CD14-positive monocyte (primary cell): ENCODE measurements around the gene POLRMT. TPM values are rescaled to one million over a fixed set of nuclear protein-coding genes. Genes with fewer than 3 reads are reported as not detected.

ENCODE experiments used
- DNase-seq, 3 donors: peaks; one replicate each; pipeline ENCODE4 v3.0.0-alpha.2; 2011 to 2022
- H2AFZ ChIP-seq: 2 replicates; pipeline ENCODE4 v1.6.0; 2012; ENCODE audit warnings: mild to moderate bottlenecking, low read depth, low read length, inconsistent platforms; ENCODE audit not compliant: insufficient read depth, poor library complexity, severe bottlenecking
- H3K27ac ChIP-seq, 2 donors: 1 replicate in 1 of 2; 2 replicates in 1 of 2; pipeline ENCODE4 v1.5.1; 2012 to 2013; ENCODE audit warnings: low read length in 2 of 2, control low read depth in 1 of 2, inconsistent platforms in 1 of 2, low read depth in 1 of 2, mild to moderate bottlenecking in 1 of 2
- H3K27me3 ChIP-seq, 2 donors: one replicate each; pipeline versions ENCODE4 v1.6.0 to v1.6.1; 2011 to 2013; ENCODE audit warnings: low read length in 2 of 2; ENCODE audit not compliant: control insufficient read depth in 2 of 2, insufficient read depth in 2 of 2
- H3K36me3 ChIP-seq, 2 donors: replicated peaks in 1 of 2; 1 replicate in 1 of 2; 2 replicates in 1 of 2; pipeline versions ENCODE4 v1.5.1 to v1.6.1; 2012 to 2013; ENCODE audit warnings: low read length in 2 of 2, control low read depth in 1 of 2, inconsistent platforms in 1 of 2, mild to moderate bottlenecking in 1 of 2; ENCODE audit not compliant: insufficient read depth in 2 of 2, control insufficient read depth in 1 of 2
- H3K4me1 ChIP-seq, 2 donors: 1 replicate in 1 of 2; 2 replicates in 1 of 2; pipeline versions ENCODE4 v1.5.1 to v1.6.1; 2012 to 2013; ENCODE audit warnings: low read length in 2 of 2, control low read depth in 1 of 2, inconsistent platforms in 1 of 2, mild to moderate bottlenecking in 1 of 2, moderate library complexity in 1 of 2; ENCODE audit not compliant: insufficient read depth in 2 of 2, control insufficient read depth in 1 of 2
- H3K4me2 ChIP-seq: replicated peaks from 2 replicates; pipeline ENCODE3; 2012; ENCODE audit warnings: low read length, moderate library complexity, mild to moderate bottlenecking; ENCODE audit not compliant: poor library complexity, severe bottlenecking; ENCODE audit errors: extremely low read depth
- H3K4me3 ChIP-seq, 3 experiments: fragments of 200-600 bp in 1 of 3; sonication (generic) in 1 of 3; replicated peaks in 1 of 3; 1 replicate in 2 of 3; 2 replicates in 1 of 3; pipeline ENCODE4 v1.5.1; 2011 to 2013; ENCODE audit warnings: low read length in 3 of 3, mild to moderate bottlenecking in 3 of 3, control low read depth in 2 of 3, low read depth in 2 of 3, inconsistent platforms in 1 of 3, moderate library complexity in 1 of 3
- H3K79me2 ChIP-seq: 2 replicates; pipeline ENCODE4 v1.6.0; 2012; ENCODE audit warnings: mild to moderate bottlenecking, control low read depth, inconsistent platforms, low read length, moderate library complexity; ENCODE audit not compliant: insufficient read depth
- H3K9ac ChIP-seq: 2 replicates; pipeline ENCODE4 v1.6.0; 2017; ENCODE audit warnings: low read length, mild to moderate bottlenecking; ENCODE audit not compliant: insufficient read depth, poor library complexity, severe bottlenecking
- H3K9me3 ChIP-seq, 2 donors: replicated peaks in 1 of 2; 1 replicate in 1 of 2; 2 replicates in 1 of 2; pipeline versions ENCODE4 v1.5.1 to v1.6.1; 2012 to 2013; ENCODE audit warnings: low read length in 2 of 2, control low read depth in 1 of 2; ENCODE audit not compliant: control insufficient read depth in 1 of 2, insufficient read depth in 1 of 2
- H4K20me1 ChIP-seq: 2 replicates; pipeline ENCODE4 v1.6.0; 2012; ENCODE audit warnings: mild to moderate bottlenecking, low read length, control low read depth, moderate library complexity; ENCODE audit not compliant: insufficient read depth
- H3K27ac Mint-ChIP-seq, 7 donors: one replicate each; pipeline ENCODE4 v1.8.0; 2020; ENCODE audit warnings: mild to moderate bottlenecking in 7 of 7, mixed read lengths in 7 of 7, moderate library complexity in 6 of 7, inconsistent platforms in 2 of 7
- H3K27me3 Mint-ChIP-seq, 3 donors: one replicate each; pipeline ENCODE4 v1.8.0; 2021 to 2022; ENCODE audit warnings: low read depth in 3 of 3, mild to moderate bottlenecking in 3 of 3, mixed read lengths in 3 of 3, moderate library complexity in 3 of 3, inconsistent platforms in 1 of 3
- H3K36me3 Mint-ChIP-seq, 2 donors: one replicate each; pipeline ENCODE4 v1.8.0; 2020; ENCODE audit warnings: mixed read lengths in 2 of 2, inconsistent platforms in 1 of 2, mild to moderate bottlenecking in 1 of 2
- H3K4me1 Mint-ChIP-seq: one replicate; pipeline ENCODE4 v1.8.0; 2020; ENCODE audit warnings: mild to moderate bottlenecking, mixed read lengths
- H3K4me3 Mint-ChIP-seq, 2 donors: one replicate each; pipeline ENCODE4 v1.8.0; 2020; ENCODE audit warnings: mild to moderate bottlenecking in 2 of 2, mixed read lengths in 2 of 2, moderate library complexity in 1 of 2
- H3K9me3 Mint-ChIP-seq, 7 donors: one replicate each; pipeline ENCODE4 v1.8.0; 2020 to 2022; ENCODE audit warnings: mixed read lengths in 7 of 7, mild to moderate bottlenecking in 6 of 7, moderate library complexity in 6 of 7, inconsistent platforms in 2 of 7
- CTCF ChIP-seq: fragments of 200-600 bp; IDR thresholded peaks from one replicate; pipeline ENCODE4 v1.8.0; 2022; ENCODE audit warnings: antibody characterized with exemption, mild to moderate bottlenecking
- WGBS: methylation state at CpG from one replicate; pipeline ENCODE4 v1.1.5; 2013; ENCODE audit warnings: missing lambda C conversion rate; ENCODE audit not compliant: insufficient coverage; 5-methylcytosine and 5-hydroxymethylcytosine counted together
- intact Hi-C, 2 donors: fragments of 100-400 bp; cut with micrococcal nuclease; formaldehyde crosslinking; loops; one replicate each; pipeline versions ENCODE4 v1.15.0 to v1.15.1; 2023
- polyA plus RNA-seq, 3 donors: library from polyadenylated mRNA; depleted of rRNA in 1 of 3; unstranded in 2 of 3; stranded (reverse) in 1 of 3; fragments of 300-500 nt in 2 of 3; fragments of >200 nt in 1 of 3; fragmentation: Illumina TruSeq in 2 of 3; gene quantifications; 1 replicate in 2 of 3; 2 replicates in 1 of 3; pipeline ENCODE4 v1.2.3, GENCODE V29; 2012 to 2021

Gene POLRMT
- polyA plus RNA-seq, 3 donors = 16.2 to 40.5 (median 17.6) TPM

GRCh38 chr19:653425-653824, 20.1 kb upstream of the POLRMT start:
- no peak overlapping the region for H3K4me3 Mint-ChIP-seq
- no peaks in the 10 kb centered on the region for H3K27me3 Mint-ChIP-seq
- Histone ChIP-seq H3K4me2 (no peak overlapping the region), H4K20me1 (peaks cover 100% of the 10 kb centered on the region), H3K79me2 (peaks cover 78% of the 10 kb centered on the region), H2AFZ (no peak overlapping the region), H3K9ac (no peak overlapping the region), H3K27me3 (no peaks in the 10 kb centered on the region), H3K4me3 (no peak overlapping the region), H3K27ac (no peak overlapping the region), H3K4me1 (no peaks in the 10 kb centered on the region), H3K36me3 (peaks cover 72 to 87% of the 10 kb centered on the region in 2 donors), H3K9me3 (no peaks in the 10 kb centered on the region)
- intact Hi-C loops = no loop called here
- no peak for TF ChIP-seq CTCF
- 96% methylated on average over 15 of the region's 17 CpGs for WGBS
- peak overlapping the region in 1 of 7 donors; percentile 82 for H3K27ac Mint-ChIP-seq
- H3K9me3 Mint-ChIP-seq = no peaks in the 10 kb centered on the region
- H3K36me3 Mint-ChIP-seq = peaks cover 31 to 76% of the 10 kb centered on the region in 2 donors
- DNase-seq = no peak
- H3K4me1 Mint-ChIP-seq = peaks cover 8% of the 10 kb centered on the region

- H3K36me3 Mint-ChIP-seq = peaks cover 33 to 79% of the 10 kb centered on the region in 2 donors
- no peaks in the 10 kb centered on the region for H3K27me3 ChIP-seq
- H3K4me3 Mint-ChIP-seq = no peak overlapping the region
- H3K9me3 ChIP-seq = no peaks in the 10 kb centered on the region
- peaks cover 72 to 85% of the 10 kb centered on the region in 2 donors for H3K36me3 ChIP-seq
- no peak overlapping the region for H3K4me3 ChIP-seq
- 95% methylated on average over 54 of the region's 54 CpGs for WGBS
- H2AFZ ChIP-seq = no peak overlapping the region
- H3K9ac ChIP-seq = no peak overlapping the region
- peaks cover 71% of the 10 kb centered on the region for H3K79me2 ChIP-seq
- no peak overlapping the region for H3K27ac Mint-ChIP-seq
- H3K4me1 Mint-ChIP-seq = peaks cover 8% of the 10 kb centered on the region
- TF ChIP-seq CTCF = no peak
- no peaks in the 10 kb centered on the region for H3K4me1 ChIP-seq
- DNase-seq = no peak
- intact Hi-C loops = no loop called here
- no peak overlapping the region for H3K4me2 ChIP-seq
- peaks cover 98% of the 10 kb centered on the region for H4K20me1 ChIP-seq
- no peaks in the 10 kb centered on the region for H3K27me3 Mint-ChIP-seq
- no peaks in the 10 kb centered on the region for H3K9me3 Mint-ChIP-seq
- no peak overlapping the region for H3K27ac ChIP-seq
Observed at GRCh38 chr19:652467-653389, 19.4 kb upstream of the POLRMT start.
